HG02981 (cell line): ENCODE data around the gene CLTCL1.

Source experiments
- ATAC-seq: cut with Tn5 transposase; IDR thresholded peaks from one replicate; pipeline ENCODE4 v1.9.1; 2021; ENCODE audit warnings: mild to moderate bottlenecking, moderate library complexity; ENCODE audit not compliant: unreplicated experiment

Gene CLTCL1

DNA sequence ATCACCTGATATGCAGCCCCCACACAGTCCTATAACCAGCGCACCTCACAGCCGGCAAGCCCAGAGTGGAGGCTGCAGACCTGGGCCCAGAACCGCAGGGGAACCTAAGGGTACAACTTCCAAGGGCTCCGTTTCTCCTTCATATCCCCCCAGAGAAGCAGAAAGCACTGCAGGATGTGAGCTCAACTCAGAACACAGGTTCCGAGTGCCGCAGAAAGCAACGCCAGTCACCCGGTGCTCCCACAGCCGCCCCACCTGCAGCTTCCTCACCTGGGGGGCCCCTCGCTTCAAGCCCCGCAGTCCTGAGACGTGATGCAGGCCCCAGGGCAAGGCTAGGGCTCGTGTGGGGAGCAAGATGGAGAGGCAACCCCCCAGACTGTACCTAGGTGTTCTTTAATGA, 158.0 kb downstream of the CLTCL1 start:
- no peak for ATAC-seq

DNA sequence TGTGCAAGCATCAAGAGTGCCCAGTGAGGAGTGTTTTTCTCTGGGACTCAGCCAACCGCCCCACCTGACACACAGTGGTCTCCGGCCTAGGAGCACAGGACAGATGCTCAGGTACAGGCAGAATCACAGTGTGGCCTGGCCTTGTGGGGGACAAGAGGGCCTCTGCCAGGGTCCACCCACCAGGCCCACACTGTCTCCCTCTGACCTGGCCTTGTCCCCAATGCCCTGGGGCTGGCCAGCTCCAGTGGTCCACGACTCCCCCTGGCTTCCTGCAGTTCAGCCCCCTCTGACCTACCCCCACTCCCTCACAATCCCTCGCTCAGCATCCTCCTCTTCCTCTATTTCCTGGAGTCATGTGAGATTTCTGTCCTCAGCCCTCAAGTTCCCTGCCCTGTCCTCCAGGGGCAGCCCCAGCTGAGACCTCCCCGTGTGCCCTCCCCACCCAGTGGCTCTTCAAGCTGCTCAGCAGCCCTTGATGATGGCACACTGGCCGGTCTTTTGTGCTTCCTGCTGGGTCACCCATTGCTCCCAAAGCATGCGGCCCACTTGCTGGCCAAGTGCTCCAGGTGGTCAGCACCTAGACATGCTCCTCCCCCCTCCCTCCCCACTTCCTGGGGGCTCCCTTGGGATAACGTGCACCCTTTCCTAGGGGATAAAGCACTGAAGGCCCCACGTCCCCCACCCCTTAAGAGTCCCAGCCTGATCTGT, 158.7 kb downstream of the CLTCL1 start:
- no peak for ATAC-seq

DNA sequence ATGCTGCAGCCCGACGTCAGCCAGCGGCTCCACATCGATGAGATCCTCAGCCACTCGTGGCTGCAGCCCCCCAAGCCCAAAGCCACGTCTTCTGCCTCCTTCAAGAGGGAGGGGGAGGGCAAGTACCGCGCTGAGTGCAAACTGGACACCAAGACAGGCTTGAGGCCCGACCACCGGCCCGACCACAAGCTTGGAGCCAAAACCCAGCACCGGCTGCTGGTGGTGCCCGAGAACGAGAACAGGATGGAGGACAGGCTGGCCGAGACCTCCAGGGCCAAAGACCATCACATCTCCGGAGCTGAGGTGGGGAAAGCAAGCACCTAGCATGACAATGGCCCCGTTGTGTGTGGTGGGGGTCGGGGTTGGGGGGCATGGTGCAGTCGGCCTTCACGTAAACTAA, 159.4 kb downstream of the CLTCL1 start:
- no peak for ATAC-seq

DNA sequence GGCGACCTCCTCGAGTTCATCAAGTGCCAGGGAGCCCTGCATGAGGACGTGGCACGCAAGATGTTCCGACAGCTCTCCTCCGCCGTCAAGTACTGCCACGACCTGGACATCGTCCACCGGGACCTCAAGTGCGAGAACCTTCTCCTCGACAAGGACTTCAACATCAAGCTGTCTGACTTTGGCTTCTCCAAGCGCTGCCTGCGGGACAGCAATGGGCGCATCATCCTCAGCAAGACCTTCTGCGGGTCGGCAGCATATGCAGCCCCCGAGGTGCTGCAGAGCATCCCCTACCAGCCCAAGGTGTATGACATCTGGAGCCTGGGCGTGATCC, 159.9 kb downstream of the CLTCL1 start:
- ATAC-seq: no peak

DNA sequence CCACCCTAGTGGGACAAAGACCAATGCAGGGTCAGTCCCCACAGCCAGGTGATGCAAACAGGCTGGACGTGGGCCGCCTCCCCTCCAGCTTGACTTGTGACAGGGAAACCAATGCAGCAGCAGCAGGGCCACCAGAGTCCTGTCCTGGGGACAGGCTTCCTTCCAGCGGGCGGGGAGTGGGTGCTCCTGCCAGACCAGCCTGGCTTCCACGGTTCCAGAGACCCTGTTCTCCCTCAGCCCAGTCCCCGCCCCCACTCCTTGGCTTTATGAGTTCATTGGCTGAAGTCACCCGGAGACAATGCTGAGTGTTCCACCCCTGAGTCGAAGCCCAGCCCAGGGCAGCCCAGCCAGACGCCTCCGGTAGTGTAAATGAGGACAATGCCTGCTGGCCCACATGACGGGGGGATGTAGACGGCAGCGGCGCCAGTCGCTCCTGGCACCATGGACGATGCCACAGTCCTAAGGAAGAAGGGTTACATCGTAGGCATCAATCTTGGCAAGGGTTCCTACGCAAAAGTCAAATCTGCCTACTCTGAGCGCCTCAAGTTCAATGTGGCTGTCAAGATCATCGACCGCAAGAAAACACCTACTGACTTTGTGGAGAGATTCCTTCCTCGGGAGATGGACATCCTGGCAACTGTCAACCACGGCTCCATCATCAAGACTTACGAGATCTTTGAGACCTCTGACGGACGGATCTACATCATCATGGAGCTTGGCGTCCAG, 160.4 kb downstream of the CLTCL1 start, which contains the start of gene TSSK2:
TSS of gene TSSK2 (plus strand) at position 350 of the 726 bp plus-strand sequence. CDS start at position 442, 92 bp downstream.
- ATAC-seq: no peak

DNA sequence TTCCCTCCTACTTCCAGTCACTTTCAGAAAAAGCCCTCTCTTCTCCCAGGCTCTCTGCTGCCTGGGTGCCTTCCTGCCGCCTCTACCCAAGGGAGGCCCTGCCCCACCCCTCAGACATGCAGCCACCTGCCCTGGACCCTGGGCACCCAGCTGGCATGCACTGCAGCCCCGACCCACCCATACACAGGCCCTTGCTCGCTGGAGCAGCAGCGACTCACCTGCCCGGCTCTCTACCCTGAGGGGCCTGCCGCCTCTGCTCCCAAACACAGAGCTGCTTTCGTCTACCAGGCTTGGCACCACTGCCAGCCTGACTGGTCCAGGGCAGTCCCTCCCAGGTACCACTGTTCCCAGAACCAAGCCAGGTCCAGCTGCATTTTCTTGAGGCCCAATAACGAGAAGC, 161.6 kb downstream of the CLTCL1 start:
- no peak for ATAC-seq
